ENCODE measurements around the gene UTP14C. TPM values are rescaled to one million over a fixed set of nuclear protein-coding genes. Genes with fewer than 3 reads are reported as not detected.
A peak's percentile ranks its signal among the peaks of the same experiment; 100 is the strongest.

UTP14C gene
- polyA plus RNA-seq, 6 donors from 2014 or later = 0.93 to 3.4 (median 2.0) TPM; not detected in 1

GRCh38 chr13:51997186-51997585 is 27.3 kb upstream of the UTP14C start:
- DNase-seq = no peak
- H3K9me3 Mint-ChIP-seq = no peaks in the 10 kb centered on the region
- H3K27ac Mint-ChIP-seq = no peak overlapping the region
- peaks cover 27 to 51% (median 41%) of the 10 kb centered on the region in 3 donors for H3K27me3 Mint-ChIP-seq
- ATAC-seq (ENCODE audit: low read depth in 2 of 2) = no peak
- H3K36me3 Mint-ChIP-seq = no peaks in the 10 kb centered on the region
- H3K4me1 Mint-ChIP-seq = no peaks in the 10 kb centered on the region
- no peak overlapping the region for H3K4me3 Mint-ChIP-seq

- Mint-ChIP-seq H3K36me3 (no peaks in the 10 kb centered on the region), H3K27me3 (peaks cover 27 to 51% (median 41%) of the 10 kb centered on the region in 3 donors), H3K4me1 (no peaks in the 10 kb centered on the region), H3K27ac (no peak overlapping the region), H3K4me3 (no peak overlapping the region), H3K9me3 (no peaks in the 10 kb centered on the region)
- DNase-seq (no peak), ATAC-seq (ENCODE audit: low read depth in 2 of 2) (no peak)
Measured at GRCh38 chr13:51997641-51998330, 26.7 kb upstream of the UTP14C start.

- peaks cover 27 to 51% (median 41%) of the 10 kb centered on the region in 3 donors for H3K27me3 Mint-ChIP-seq
- ATAC-seq (ENCODE audit: low read depth in 2 of 2) = no peak
- H3K9me3 Mint-ChIP-seq = no peaks in the 10 kb centered on the region
- peak overlapping the region in 1 of 6 donors; percentile 69 for H3K27ac Mint-ChIP-seq
- no peak for DNase-seq
- no peak overlapping the region for H3K4me3 Mint-ChIP-seq
- H3K4me1 Mint-ChIP-seq = no peaks in the 10 kb centered on the region
- no peaks in the 10 kb centered on the region for H3K36me3 Mint-ChIP-seq
Measured at GRCh38 chr13:51998723-51999509, 25.6 kb upstream of the UTP14C start.

- peak overlapping the region in 2 of 6 donors; percentile 12 to 40 for H3K27ac Mint-ChIP-seq
- no peaks in the 10 kb centered on the region for H3K9me3 Mint-ChIP-seq
- ATAC-seq (ENCODE audit: low read depth in 2 of 2) = no peak
- peaks cover 26 to 51% (median 41%) of the 10 kb centered on the region in 3 donors for H3K27me3 Mint-ChIP-seq
- no peaks in the 10 kb centered on the region for H3K36me3 Mint-ChIP-seq
- no peak for DNase-seq
- no peak overlapping the region for H3K4me3 Mint-ChIP-seq
- H3K4me1 Mint-ChIP-seq = no peaks in the 10 kb centered on the region
Measured at GRCh38 chr13:51999510-51999911, 25.0 kb upstream of the UTP14C start.

- no peak for DNase-seq
- H3K27ac Mint-ChIP-seq = peak overlapping the region in 2 of 6 donors; percentile 12 to 40
- H3K9me3 Mint-ChIP-seq = no peaks in the 10 kb centered on the region
Measured at GRCh38 chr13:51999921-52000320, 24.6 kb upstream of the UTP14C start.

GRCh38 chr13:52001120-52001731 is 23.3 kb upstream of the UTP14C start:
- Mint-ChIP-seq H3K9me3 (no peaks in the 10 kb centered on the region), H3K4me1 (no peaks in the 10 kb centered on the region), H3K27me3 (peaks cover 22 to 52% (median 43%) of the 10 kb centered on the region in 3 donors), H3K4me3 (no peak overlapping the region), H3K27ac (peak overlapping the region in 2 of 6 donors; percentile 2 to 17), H3K36me3 (no peaks in the 10 kb centered on the region)
- ATAC-seq (ENCODE audit: low read depth in 2 of 2) = peak; percentile 73 to 76
- DNase-seq = peak; percentile 36

More at GRCh38 chr13:51999921-52000320, 24.6 kb upstream of the UTP14C start:
- no peak for ATAC-seq (ENCODE audit: low read depth in 2 of 2)
- H3K4me3 Mint-ChIP-seq = no peak overlapping the region
- H3K4me1 Mint-ChIP-seq = no peaks in the 10 kb centered on the region
- H3K36me3 Mint-ChIP-seq = no peaks in the 10 kb centered on the region
- peaks cover 22 to 51% (median 41%) of the 10 kb centered on the region in 3 donors for H3K27me3 Mint-ChIP-seq

- no peak for DNase-seq
- no peak overlapping the region for H3K4me3 Mint-ChIP-seq
- H3K27ac Mint-ChIP-seq = no peak overlapping the region
- no peaks in the 10 kb centered on the region for H3K36me3 Mint-ChIP-seq
- ATAC-seq (ENCODE audit: low read depth in 2 of 2) = no peak
- H3K27me3 Mint-ChIP-seq = peaks cover 22 to 52% (median 45%) of the 10 kb centered on the region in 3 donors
- H3K4me1 Mint-ChIP-seq = no peaks in the 10 kb centered on the region
- H3K9me3 Mint-ChIP-seq = no peaks in the 10 kb centered on the region
Measured at GRCh38 chr13:52002361-52002760, 22.1 kb upstream of the UTP14C start.

GRCh38 chr13:52003541-52003940 is 20.9 kb upstream of the UTP14C start:
- Mint-ChIP-seq H3K4me1 (no peaks in the 10 kb centered on the region), H3K27ac (no peak overlapping the region), H3K9me3 (no peaks in the 10 kb centered on the region), H3K36me3 (no peaks in the 10 kb centered on the region), H3K27me3 (peaks cover 16 to 48% (median 43%) of the 10 kb centered on the region in 3 donors), H3K4me3 (no peak overlapping the region)
- no peak for ATAC-seq (ENCODE audit: low read depth in 2 of 2)
- DNase-seq = no peak

GRCh38 chr13:52004511-52005170 is 19.9 kb upstream of the UTP14C start:
- Mint-ChIP-seq H3K36me3 (no peaks in the 10 kb centered on the region), H3K27me3 (peaks cover 20 to 43% (median 43%) of the 10 kb centered on the region in 3 donors), H3K4me1 (no peaks in the 10 kb centered on the region), H3K4me3 (no peak overlapping the region), H3K9me3 (no peaks in the 10 kb centered on the region), H3K27ac (no peak overlapping the region)
- no peak for ATAC-seq (ENCODE audit: low read depth in 2 of 2)
- DNase-seq = no peak

- no peak overlapping the region for H3K4me3 Mint-ChIP-seq
- peaks cover 30 to 44% (median 43%) of the 10 kb centered on the region in 3 donors for H3K27me3 Mint-ChIP-seq
- H3K27ac Mint-ChIP-seq = no peak overlapping the region
- DNase-seq = no peak
- no peaks in the 10 kb centered on the region for H3K9me3 Mint-ChIP-seq
- peaks cover 2 to 5% (median 3%) of the 10 kb centered on the region in 3 donors for H3K4me1 Mint-ChIP-seq
- no peaks in the 10 kb centered on the region for H3K36me3 Mint-ChIP-seq
- ATAC-seq (ENCODE audit: low read depth in 2 of 2) = no peak
Measured at GRCh38 chr13:52005841-52006522, 18.5 kb upstream of the UTP14C start.

GRCh38 chr13:52006523-52007245 is 17.8 kb upstream of the UTP14C start:
- Mint-ChIP-seq H3K9me3 (no peaks in the 10 kb centered on the region), H3K27me3 (peaks cover 26 to 48% (median 47%) of the 10 kb centered on the region in 3 donors), H3K4me3 (no peak overlapping the region), H3K27ac (peak overlapping the region in 1 of 6 donors; percentile 0), H3K4me1 (peaks cover 6 to 9% (median 7%) of the 10 kb centered on the region in 3 donors), H3K36me3 (no peaks in the 10 kb centered on the region)
- DNase-seq = no peak
- no peak for ATAC-seq (ENCODE audit: low read depth in 2 of 2)

- H3K27me3 Mint-ChIP-seq = peaks cover 26 to 48% (median 47%) of the 10 kb centered on the region in 3 donors
- no peak overlapping the region for H3K27ac Mint-ChIP-seq
- H3K36me3 Mint-ChIP-seq = no peaks in the 10 kb centered on the region
- peak overlapping the region in 6 of 8 donors; percentile 5 to 97 (median 32) for H3K4me3 Mint-ChIP-seq
- H3K4me1 Mint-ChIP-seq = peaks cover 6 to 20% (median 12%) of the 10 kb centered on the region in 3 donors
- no peaks in the 10 kb centered on the region for H3K9me3 Mint-ChIP-seq
- no peak for DNase-seq
- ATAC-seq (ENCODE audit: low read depth in 2 of 2) = no peak
Measured at GRCh38 chr13:52009946-52010345, 14.5 kb upstream of the UTP14C start.

Measured in naive B cell (primary cell).